ENCODE measurements around the gene SPOCK1. TPM values are rescaled to one million over a fixed set of nuclear protein-coding genes. Genes with fewer than 3 reads are reported as not detected.

SPOCK1 gene
- total and polyA plus RNA-seq, 2 of the 4 experiments (the other 2 are of a cell fraction) = 5.0 to 20.3 TPM

DNA sequence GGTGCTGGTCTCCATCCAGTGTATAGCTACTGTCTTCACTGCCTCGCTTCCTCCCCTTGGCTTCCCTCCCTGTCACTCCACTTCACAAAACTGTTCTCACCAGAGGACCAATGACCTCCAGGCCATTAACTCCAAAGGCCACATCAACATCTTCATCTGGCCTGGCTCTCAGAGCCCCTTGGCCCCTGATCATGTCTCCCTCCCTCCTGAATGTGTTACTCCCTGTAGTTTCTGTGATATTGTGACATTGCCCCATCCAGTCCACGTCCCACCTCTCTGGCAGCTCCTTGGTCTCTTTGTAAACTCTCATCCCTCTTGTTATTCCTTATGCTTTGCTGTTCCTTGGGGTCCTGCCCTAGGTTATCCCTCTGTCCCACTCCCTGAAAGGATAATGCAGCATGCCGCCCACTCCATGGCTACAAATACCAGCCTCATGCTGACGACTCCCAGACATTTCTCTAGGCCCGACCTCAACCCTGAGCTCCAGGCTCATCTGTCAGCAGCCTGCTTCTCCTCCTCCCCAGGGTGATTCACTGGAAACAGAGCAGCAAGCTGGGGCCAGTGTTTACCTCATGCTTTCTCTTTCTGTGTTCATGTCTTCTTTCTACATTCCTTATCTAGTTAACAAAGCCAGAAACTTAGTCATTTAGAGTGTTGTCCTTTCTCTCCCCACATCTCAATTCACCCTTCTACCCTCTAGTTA is 312.2 kb downstream of the SPOCK1 start (continued):
- no peak; the same call in 1 of the 2 replicates for TF ChIP-seq BHLHE40 (IDR thresholded peaks at IDR 0.05; ENCODE audit: low read depth, low read length)
- TF ChIP-seq RAD21 (IDR thresholded peaks at IDR 0.05; ENCODE audit: low read length) = no peak
- no peak for TF ChIP-seq POLR2A (IDR thresholded peaks at IDR 0.05; ENCODE audit: low read depth, low read length)

DNA sequence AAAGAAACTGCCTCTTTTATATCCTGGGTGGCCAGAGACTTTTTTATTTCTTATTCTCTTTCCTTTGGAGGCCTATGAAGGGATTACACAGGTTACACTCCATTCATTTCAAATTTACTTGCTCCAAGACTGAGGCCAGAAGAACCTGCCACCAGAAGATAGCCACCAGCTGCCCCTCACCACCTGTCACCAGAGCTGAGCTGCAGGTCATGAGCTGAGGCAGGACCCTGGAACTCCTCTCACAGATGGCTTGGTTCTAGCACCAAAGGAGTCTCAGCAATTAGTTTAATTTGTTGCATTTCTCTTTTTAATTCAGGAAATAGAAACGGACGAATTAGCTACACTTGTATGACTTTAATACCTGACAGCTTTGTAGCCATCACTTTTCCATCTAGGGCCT is 313.9 kb downstream of the SPOCK1 start:
- no peak overlapping the region for H2AK5ac ChIP-seq (ENCODE audit: low read depth, low read length)
- no peak overlapping the region for H2BK20ac ChIP-seq (ENCODE audit: low read depth, low read length)
- no TSS peak for BruUV-seq (replicated peaks)
- H2BK5ac ChIP-seq (ENCODE audit: low read depth, low read length, poor library complexity, severe bottlenecking) = no peak overlapping the region
- H3K18ac ChIP-seq (ENCODE audit: low read depth, low read length) = no peak overlapping the region
- H3K79me1 ChIP-seq (ENCODE audit: low read depth in 1 of 2, low read length in 2 of 2) = no peaks in the 10 kb centered on the region
- H3K4ac ChIP-seq (ENCODE audit: low read depth, low read length) = no peak overlapping the region
- no peaks in the 10 kb centered on the region; the same call in 1 of the 2 replicates for H3K27me3 ChIP-seq (ENCODE audit: control insufficient read depth, insufficient read depth, low read length)
- H3K9ac ChIP-seq (ENCODE audit: low read depth, low read length) = no peak overlapping the region
- no peak overlapping the region for H4K8ac ChIP-seq (ENCODE audit: low read depth in 2 of 2, low read length in 2 of 2)
- no peak overlapping the region for H4K91ac ChIP-seq (ENCODE audit: insufficient read depth, low read depth, low read length)
- dilution Hi-C loops (cut with HindIII; ENCODE audit: low sequenced_read_pairs, unreplicated experiment) = no loop called here
- H3K9me3 ChIP-seq (ENCODE audit: control insufficient read depth, insufficient read depth, low read length) = no peaks in the 10 kb centered on the region
- H3K36me3 ChIP-seq (ENCODE audit: control insufficient read depth, insufficient read depth, low read length) = no peaks in the 10 kb centered on the region
- WGBS, 2 experiments (ENCODE audit: extremely low coverage in 2 of 2, insufficient read length in 1 of 2) = no CpG with 5 or more reads among the region's 2 CpGs
- H3K9me1 ChIP-seq (ENCODE audit: insufficient read depth, low read length) = 0 out of 2 replicates have a peak, but pooled peaks cover 6% of the 10 kb centered on the region
- H3K4me2 ChIP-seq (ENCODE audit: low read depth, low read length) = no peak overlapping the region
- no peak for TF ChIP-seq MAFK (IDR thresholded peaks at IDR 0.05; ENCODE audit: low read depth, low read length)
- POLR2A ChIA-PET (ENCODE audit: unreplicated experiment) = no interaction called here
- H2BK120ac ChIP-seq (ENCODE audit: low read depth, low read length) = no peak overlapping the region
- H4K20me1 ChIP-seq (ENCODE audit: insufficient read depth, low read length) = no peaks in the 10 kb centered on the region
- H3K4me1 ChIP-seq (ENCODE audit: control insufficient read depth, insufficient read depth, low read length) = peaks cover 2% of the 10 kb centered on the region; the same call in 1 of the 2 replicates
- no peak overlapping the region for H3K56ac ChIP-seq (ENCODE audit: extremely low read depth, insufficient read depth, low read length)
- intact Hi-C loops (cut with micrococcal nuclease) = no loop called here
- no peak overlapping the region for H3K4me3 ChIP-seq (ENCODE audit: insufficient read depth, low read depth, low read length)
- H3K14ac ChIP-seq (replicated peaks; ENCODE audit: low read depth, low read length) = no peak overlapping the region
- no peak overlapping the region for H2AFZ ChIP-seq (replicated peaks; ENCODE audit: low read length, poor library complexity)
- in situ Hi-C loops (cut with MboI; ENCODE audit: low sequenced_read_pairs) = no loop called here
- no peak for ATAC-seq (ENCODE audit: low read depth)
- H3K27ac ChIP-seq (ENCODE audit: insufficient read depth, low read length) = no peak overlapping the region
- H4K5ac ChIP-seq (ENCODE audit: low read depth, low read length) = no peak overlapping the region
- no peak overlapping the region for H2BK15ac ChIP-seq (ENCODE audit: low read depth, low read length)
- no peak for DNase-seq
- H3K23ac ChIP-seq (ENCODE audit: low read depth, low read length) = no peak overlapping the region
- H2AK9ac ChIP-seq (replicated peaks; ENCODE audit: low read depth, low read length, poor library complexity) = no peak overlapping the region
- CTCF ChIA-PET = no interaction called here

All from IMR-90 (cell line).